Adrenal gland (tissue), 12 donors: ENCODE data around the gene MAPKAP1. TPM values are rescaled to one million over a fixed set of nuclear protein-coding genes. Genes with fewer than 3 reads are reported as not detected.

Experiments
- DNase-seq, 7 donors: peaks; one replicate each; pipeline ENCODE4 v3.0.0-alpha.2; 2019 to 2020
- H3K27ac ChIP-seq, 5 donors: fragments of 200-600 bp; sonication (generic) in 4 of 5; 1 replicate in 3 of 5; 2 replicates in 2 of 5; pipeline versions ENCODE4 v1.5.1 to v1.8.0; 2016 to 2020; ENCODE audit warnings: mild to moderate bottlenecking in 1 of 5
- H3K27me3 ChIP-seq: fragments of 200-600 bp; 2 replicates; pipeline ENCODE4 v1.8.0; 2021
- H3K36me3 ChIP-seq, 2 donors: fragments of 200-600 bp; replicated peaks in 1 of 2; 1 replicate in 1 of 2; 2 replicates in 1 of 2; pipeline versions ENCODE4 v1.5.1 to v1.8.0; 2018 to 2022
- H3K4me1 ChIP-seq, 2 donors: fragments of 200-600 bp; replicated peaks in 1 of 2; 1 replicate in 1 of 2; 2 replicates in 1 of 2; pipeline versions ENCODE4 v1.5.1 to v1.8.0; 2018 to 2021
- H3K4me3 ChIP-seq, 4 donors: fragments of 200-600 bp; sonication (generic) in 3 of 4; one replicate each; pipeline ENCODE4 v1.5.1; 2016 to 2018
- H3K9me3 ChIP-seq, 3 donors: fragments of 200-600 bp; sonication (generic) in 1 of 3; replicated peaks in 1 of 3; 1 replicate in 2 of 3; 2 replicates in 1 of 3; pipeline versions ENCODE4 v1.5.1 to v1.8.0; 2016 to 2021
- POLR2A ChIP-seq, 2 donors: fragments of 450-650 bp; IDR thresholded peaks; one replicate each; pipeline ENCODE4 v1.6.1; 2017; ENCODE audit warnings: antibody characterized with exemption in 2 of 2, mild to moderate bottlenecking in 2 of 2, moderate library complexity in 1 of 2
- WGBS, 4 donors: extraction: QIAGEN DNeasy Blood & Tissue Kit in 2 of 4; methylation state at CpG; one replicate each; pipeline versions ENCODE4 v1.1.5 to v1.1.7; 2013 to 2017; 5-methylcytosine and 5-hydroxymethylcytosine counted together
- intact Hi-C, 2 donors: fragments of 100-400 bp; cut with DNase I; formaldehyde crosslinking; loops; one replicate each; pipeline versions ENCODE4 v1.14.1 to v1.15.0; 2022 to 2023
- polyA plus RNA-seq, 3 donors: library from polyadenylated mRNA; stranded (reverse); fragments of 200-250 nt in 2 of 3; fragments of 350-450 nt in 1 of 3; fragmentation: Illumina TruSeq in 1 of 3; extraction: RNeasy Lipid Tissue Mini Kit (QIAGEN cat#74804) in 1 of 3; gene quantifications; one replicate each; pipeline ENCODE4 v1.2.3, GENCODE V29; 2013 to 2014
- total RNA-seq, 9 donors: library from RNA; depleted of rRNA in 4 of 9; stranded (reverse); fragments of >200 nt in 4 of 9; fragments of 120-200 nt in 1 of 9; fragmentation: NEBNext Ultra II Directional in 1 of 9; extraction: Animal tissue kit (Norgen Biotek cat#: 25700) in 1 of 9; gene quantifications; one replicate each; pipeline versions ENCODE4 v1.1.0 to v1.2.4, GENCODE V29; 2013 to 2023
- TF ChIP-seq, protein P1 (sequence below), 6 experiments: fragments of 450-650 bp in 4 of 6; fragments of 200-600 bp in 2 of 6; sonication (generic) in 1 of 6; IDR thresholded peaks; 1 replicate in 5 of 6; 2 replicates in 1 of 6; pipeline versions ENCODE4 v1.5.1 to v1.8.0; 2016 to 2021; ENCODE audit warnings: antibody characterized with exemption in 6 of 6, mild to moderate bottlenecking in 2 of 6, moderate library complexity in 1 of 6
- donor health status: healthy with polysubstance abuse.
- donor health status: Bipolar disorder and iron deficiency.
- donor health status: DM: yes; HTN: yes; CAD: no.
- donor health status: DM: no; HTN: no; CAD: no.
- donor health status: DM: no; HTN: no; CAD: no.
- donor health status: DM: yes; HTN: yes; CAD: no.

The MAPKAP1 gene
- total and polyA plus RNA-seq, 12 donors: 72.2 to 156 (median 94.9) TPM

DNA sequence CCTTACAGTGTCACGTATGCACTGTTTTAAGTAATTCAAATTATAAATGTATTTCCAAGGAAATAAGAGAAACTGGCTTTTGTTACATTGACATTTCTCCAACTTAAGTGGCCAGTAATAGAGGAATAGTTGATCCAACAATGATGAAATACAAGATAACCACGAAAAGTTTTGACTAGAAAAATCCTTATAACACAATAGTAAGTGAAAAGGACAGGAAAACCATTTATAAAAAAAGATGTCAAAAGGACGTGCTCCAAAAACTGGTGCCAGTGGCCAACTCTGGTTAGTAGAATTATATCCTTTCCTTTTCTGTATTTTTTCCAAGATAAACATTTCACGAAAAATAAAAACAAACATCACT is 234.5 kb downstream of the MAPKAP1 start:
- no peak for TF ChIP-seq POLR2A (IDR thresholded peaks at IDR 0.05)
- TF ChIP-seq, protein P1, sequence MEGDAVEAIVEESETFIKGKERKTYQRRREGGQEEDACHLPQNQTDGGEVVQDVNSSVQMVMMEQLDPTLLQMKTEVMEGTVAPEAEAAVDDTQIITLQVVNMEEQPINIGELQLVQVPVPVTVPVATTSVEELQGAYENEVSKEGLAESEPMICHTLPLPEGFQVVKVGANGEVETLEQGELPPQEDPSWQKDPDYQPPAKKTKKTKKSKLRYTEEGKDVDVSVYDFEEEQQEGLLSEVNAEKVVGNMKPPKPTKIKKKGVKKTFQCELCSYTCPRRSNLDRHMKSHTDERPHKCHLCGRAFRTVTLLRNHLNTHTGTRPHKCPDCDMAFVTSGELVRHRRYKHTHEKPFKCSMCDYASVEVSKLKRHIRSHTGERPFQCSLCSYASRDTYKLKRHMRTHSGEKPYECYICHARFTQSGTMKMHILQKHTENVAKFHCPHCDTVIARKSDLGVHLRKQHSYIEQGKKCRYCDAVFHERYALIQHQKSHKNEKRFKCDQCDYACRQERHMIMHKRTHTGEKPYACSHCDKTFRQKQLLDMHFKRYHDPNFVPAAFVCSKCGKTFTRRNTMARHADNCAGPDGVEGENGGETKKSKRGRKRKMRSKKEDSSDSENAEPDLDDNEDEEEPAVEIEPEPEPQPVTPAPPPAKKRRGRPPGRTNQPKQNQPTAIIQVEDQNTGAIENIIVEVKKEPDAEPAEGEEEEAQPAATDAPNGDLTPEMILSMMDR (IDR thresholded peaks at IDR 0.05): no peak
- Histone ChIP-seq H3K4me3 (no peak overlapping the region), H3K36me3 (no peaks in the 10 kb centered on the region), H3K27ac (peak overlapping the region in 2 of 5 donors; percentile 68 to 72), H3K9me3 (no peaks in the 10 kb centered on the region), H3K27me3 (no peaks in the 10 kb centered on the region), H3K4me1 (peaks cover 15 to 23% of the 10 kb centered on the region in 2 donors)
- peak in 1 of 7 donors; percentile 35 for DNase-seq
- WGBS, 4 donors: 24 to 41% (median 32%) methylated on average over 4 of the region's 4 CpGs
- intact Hi-C loops: no loop called here

DNA sequence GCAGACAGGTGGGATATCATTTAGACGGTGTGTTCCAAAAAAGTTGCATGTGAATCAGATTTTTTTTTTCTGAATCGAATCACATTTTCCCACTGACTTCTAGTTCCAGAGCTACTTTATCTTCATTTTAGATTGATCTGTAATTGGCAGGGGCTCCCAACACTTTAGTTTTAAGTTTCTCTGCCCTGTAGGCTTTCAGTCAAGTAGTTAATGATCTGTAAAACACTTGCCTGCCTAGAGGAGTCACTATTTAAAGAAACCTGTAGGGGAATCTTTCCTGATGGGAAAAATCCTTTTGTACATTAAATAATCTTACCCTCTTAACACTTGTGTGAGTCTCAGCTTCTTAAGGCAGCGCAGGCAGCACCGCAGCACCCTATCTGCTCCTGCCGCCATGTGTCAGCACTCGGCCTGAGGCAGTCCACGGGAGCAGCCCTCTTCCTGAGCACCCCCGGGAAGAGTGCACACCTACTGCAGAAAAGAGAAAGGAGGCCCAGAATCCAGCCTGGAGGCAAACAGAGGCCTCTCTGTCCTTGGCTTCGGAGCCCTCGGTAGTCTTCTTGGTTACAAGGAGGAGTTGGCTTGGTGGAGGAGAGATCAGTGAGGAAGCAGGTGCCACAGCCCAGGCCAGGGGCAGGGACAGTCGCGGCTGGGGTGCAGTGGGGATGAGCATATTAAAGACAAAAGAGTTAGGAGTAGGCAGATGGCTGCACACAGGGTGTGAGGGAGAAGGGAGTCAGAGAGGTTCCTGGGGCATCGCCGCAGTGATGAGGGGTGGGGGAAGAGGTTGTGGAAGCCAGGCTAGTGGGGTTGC is 236.0 kb downstream of the MAPKAP1 start:
- peaks cover 15 to 23% of the 10 kb centered on the region in 2 donors for H3K4me1 ChIP-seq
- 91 to 95% (median 93%) methylated on average over 14 of the region's 14 CpGs for WGBS, 4 donors
- intact Hi-C loops: no loop called here

DNA sequence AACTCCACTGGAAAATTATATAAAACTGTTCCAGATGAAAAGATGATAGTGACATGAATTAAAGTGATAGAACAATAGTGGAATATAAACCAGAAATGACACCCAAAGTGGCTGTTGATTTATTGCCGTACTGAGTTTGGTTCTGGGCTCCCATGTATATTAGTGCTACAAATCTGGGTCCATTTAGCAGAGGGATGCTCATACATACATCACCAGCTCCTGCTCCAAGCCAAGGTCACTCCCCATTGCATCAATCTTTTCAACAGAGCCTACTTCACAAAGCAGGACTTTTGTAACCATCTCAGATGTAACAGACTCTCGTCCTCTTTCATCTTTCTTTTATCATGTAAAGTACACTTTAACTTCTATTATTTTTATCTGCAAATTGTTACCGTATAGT is 236.8 kb downstream of the MAPKAP1 start:
- no peak for TF ChIP-seq POLR2A (IDR thresholded peaks at IDR 0.05)
- TF ChIP-seq, protein P1 (IDR thresholded peaks at IDR 0.05): no peak
- no peaks in the 10 kb centered on the region for H3K36me3 ChIP-seq
- intact Hi-C loops: no loop called here
- peaks cover 15 to 23% of the 10 kb centered on the region in 2 donors for H3K4me1 ChIP-seq
- H3K9me3 ChIP-seq: no peaks in the 10 kb centered on the region
- no peak for DNase-seq
- WGBS, 4 donors: 68 to 84% (median 79%) methylated on average over 3 of the region's 3 CpGs
- H3K27me3 ChIP-seq: no peaks in the 10 kb centered on the region
- no peak overlapping the region for H3K4me3 ChIP-seq
- no peak overlapping the region for H3K27ac ChIP-seq

More for the DNA sequence above, 236.0 kb downstream of the MAPKAP1 start:
- H3K9me3 ChIP-seq: no peaks in the 10 kb centered on the region
- H3K27ac ChIP-seq: no peak overlapping the region
- no peaks in the 10 kb centered on the region for H3K27me3 ChIP-seq
- H3K4me3 ChIP-seq: no peak overlapping the region
- DNase-seq: no peak
- TF ChIP-seq, protein P1 (IDR thresholded peaks at IDR 0.05): no peak
- no peak for TF ChIP-seq POLR2A (IDR thresholded peaks at IDR 0.05)
- no peaks in the 10 kb centered on the region for H3K36me3 ChIP-seq

DNA sequence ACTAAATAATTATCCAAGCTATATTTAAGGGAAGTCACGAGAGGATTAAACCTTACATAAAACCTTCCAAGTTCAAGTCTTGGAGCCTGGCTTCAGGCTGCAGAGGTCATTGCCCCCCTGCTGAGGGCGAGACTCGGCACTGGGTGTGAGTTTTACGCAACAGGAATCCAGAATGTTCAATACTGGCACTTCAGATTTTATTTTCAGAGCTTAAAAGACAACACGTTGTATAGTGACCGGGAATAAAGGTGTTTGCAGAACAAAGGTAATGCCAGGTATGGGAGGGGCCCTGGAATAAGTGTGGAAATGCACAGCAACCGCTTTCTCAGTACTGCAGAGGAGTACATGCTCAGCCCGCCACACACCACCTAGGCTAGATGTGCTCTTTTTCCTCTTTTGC is 238.4 kb downstream of the MAPKAP1 start:
- no peaks in the 10 kb centered on the region for H3K9me3 ChIP-seq
- DNase-seq: no peak
- no peaks in the 10 kb centered on the region for H3K36me3 ChIP-seq
- peaks cover 15 to 18% of the 10 kb centered on the region in 2 donors for H3K4me1 ChIP-seq
- H3K27me3 ChIP-seq: no peaks in the 10 kb centered on the region
- intact Hi-C loops: no loop called here
- no peak overlapping the region for H3K27ac ChIP-seq
- no peak for TF ChIP-seq POLR2A (IDR thresholded peaks at IDR 0.05)
- TF ChIP-seq, protein P1 (IDR thresholded peaks at IDR 0.05): no peak
- 87 to 93% (median 88%) methylated on average over 8 of the region's 8 CpGs for WGBS, 4 donors
- no peak overlapping the region for H3K4me3 ChIP-seq
